GM23248 (cell line): ENCODE data around the gene HIP1. TPM values are rescaled to one million over a fixed set of nuclear protein-coding genes. Genes with fewer than 3 reads are reported as not detected.

Source experiments
- DNase-seq: peaks from one replicate; pipeline ENCODE4 v3.0.0-alpha.2; 2015
- H2AFZ ChIP-seq: fragments of 200-600 bp; sonication (generic); 2 replicates; pipeline ENCODE4 v1.6.1; 2016; ENCODE audit warnings: antibody characterized with exemption
- H3F3A ChIP-seq: fragments of 200-600 bp; sonication (generic); 2 replicates; pipeline ENCODE4 v1.6.1; 2016; ENCODE audit warnings: mild to moderate bottlenecking, antibody characterized with exemption, mixed run types; ENCODE audit not compliant: insufficient read depth
- H3K27ac ChIP-seq: fragments of 200-600 bp; sonication (generic); 2 replicates; pipeline ENCODE4 v1.5.1; 2016; ENCODE audit warnings: mild to moderate bottlenecking
- H3K27me3 ChIP-seq: fragments of 200-600 bp; sonication (generic); replicated peaks from 2 replicates; pipeline ENCODE4 v1.6.1; 2016; ENCODE audit warnings: mild to moderate bottlenecking; ENCODE audit not compliant: insufficient read depth
- H3K36me3 ChIP-seq: fragments of 200-600 bp; sonication (generic); 2 replicates; pipeline ENCODE4 v1.6.1; 2016; ENCODE audit warnings: low read depth, mild to moderate bottlenecking
- H3K4me1 ChIP-seq: fragments of 200-600 bp; sonication (generic); 2 replicates; pipeline ENCODE4 v1.6.1; 2016; ENCODE audit warnings: mild to moderate bottlenecking; ENCODE audit not compliant: insufficient read depth
- H3K4me2 ChIP-seq: fragments of 200-600 bp; sonication (generic); one replicate; pipeline ENCODE4 v1.6.1; 2016; ENCODE audit warnings: mild to moderate bottlenecking; ENCODE audit not compliant: unreplicated experiment
- H3K4me3 ChIP-seq: fragments of 200-600 bp; sonication (generic); 2 replicates; pipeline ENCODE4 v1.5.1; 2016; ENCODE audit warnings: mild to moderate bottlenecking
- H3K79me2 ChIP-seq: fragments of 200-600 bp; sonication (generic); 2 replicates; pipeline ENCODE4 v1.6.1; 2016; ENCODE audit warnings: mild to moderate bottlenecking; ENCODE audit not compliant: insufficient read depth
- H3K9ac ChIP-seq: fragments of 200-600 bp; sonication (generic); 2 replicates; pipeline ENCODE4 v1.6.1; 2016; ENCODE audit warnings: mild to moderate bottlenecking
- H3K9me2 ChIP-seq: fragments of 200-600 bp; sonication (generic); 2 replicates; pipeline ENCODE4 v1.6.1; 2016; ENCODE audit warnings: mixed run types, mild to moderate bottlenecking, moderate library complexity; ENCODE audit not compliant: insufficient read depth
- H3K9me3 ChIP-seq: fragments of 200-600 bp; sonication (generic); one replicate; pipeline ENCODE4 v1.6.1; 2017; ENCODE audit warnings: low read depth
- H4K20me1 ChIP-seq: fragments of 200-600 bp; sonication (generic); 2 replicates; pipeline ENCODE4 v1.6.0; 2016; ENCODE audit not compliant: insufficient read depth
- EZH2 ChIP-seq: fragments of 200-600 bp; sonication (generic); IDR thresholded peaks from 2 replicates; pipeline ENCODE4 v1.6.1; 2018; ENCODE audit warnings: antibody characterized with exemption, mild to moderate bottlenecking; ENCODE audit not compliant: insufficient read depth, poor library complexity, severe bottlenecking
- EZH2phosphoT487 ChIP-seq: fragments of 200-600 bp; sonication (generic); IDR thresholded peaks from 2 replicates; pipeline ENCODE4 v1.6.1; 2018; ENCODE audit warnings: antibody characterized with exemption, moderate library complexity, mild to moderate bottlenecking, low read depth; ENCODE audit not compliant: insufficient read depth
- WGBS, 2 experiments: methylation state at CpG; one replicate each; pipeline ENCODE4 v1.1.6; 2015 to 2017; ENCODE audit warnings: low lambda C conversion rate in 2 of 2, low coverage in 1 of 2; ENCODE audit errors: missing lambda C conversion rate in 2 of 2; 5-methylcytosine and 5-hydroxymethylcytosine counted together
- in situ Hi-C: fragments of 300-500 bp; cut with MboI; formaldehyde crosslinking; loops from 2 replicates; pipeline ENCODE4 v1.15.0; 2020
- polyA plus RNA-seq: library from polyadenylated mRNA; unstranded; fragments of >200 nt; fragmentation: Nextera tagmentation; extraction: Ambion mirVana; gene quantifications from 2 replicates; pipeline ENCODE4 v1.2.1, GENCODE V29; 2016
- total RNA-seq: library from RNA; depleted of rRNA; stranded (reverse); fragments of >200 nt; shearing (Covaris generic); gene quantifications from 2 replicates; pipeline ENCODE4 v1.2.3, GENCODE V29; 2014

Gene HIP1
- total and polyA plus RNA-seq, 2 experiments from 2014 or later, result 6.1 to 13.6 TPM

GRCh38 chr7:75647709-75648438 lies 90.9 kb downstream of the HIP1 start:
- Histone ChIP-seq H3K4me1 (no peaks in the 10 kb centered on the region), H3K9me3 (no peaks in the 10 kb centered on the region), H3F3A (no peaks in the 10 kb centered on the region), H3K27me3 (no peaks in the 10 kb centered on the region), H3K9ac (no peak overlapping the region), H3K36me3 (no peaks in the 10 kb centered on the region), H3K4me3 (no peak overlapping the region), H2AFZ (no peak overlapping the region), H3K9me2 (no peaks in the 10 kb centered on the region), H4K20me1 (no peaks in the 10 kb centered on the region), H3K27ac (no peak overlapping the region), H3K79me2 (no peaks in the 10 kb centered on the region), H3K4me2 (no peak overlapping the region)
- 90 to 95% methylated on average over 6 of the region's 6 CpGs for WGBS, 2 experiments
- DNase-seq, result no peak
- TF ChIP-seq EZH2, result no peak
- no peak for TF ChIP-seq EZH2phosphoT487
- in situ Hi-C loops, result loop anchor here (10.0 kb wide), 1 partner anchor 107 kb away; no protein-coding TSS in a partner anchor

GRCh38 chr7:75646571-75647102 lies 92.1 kb downstream of the HIP1 start:
- no peaks in the 10 kb centered on the region for H4K20me1 ChIP-seq
- TF ChIP-seq EZH2 (no peak), EZH2phosphoT487 (no peak)
- no peak overlapping the region for H3K4me2 ChIP-seq
- WGBS, 2 experiments, result 82 to 89% methylated on average over 9 of the region's 9 CpGs
- no peaks in the 10 kb centered on the region for H3K4me1 ChIP-seq
- no peaks in the 10 kb centered on the region for H3K9me3 ChIP-seq
- in situ Hi-C loops, result loop anchor here (10.0 kb wide), 1 partner anchor 108 kb away; no protein-coding TSS in a partner anchor
- no peaks in the 10 kb centered on the region for H3K27me3 ChIP-seq
- H3F3A ChIP-seq, result no peaks in the 10 kb centered on the region
- no peaks in the 10 kb centered on the region for H3K9me2 ChIP-seq
- no peak overlapping the region for H3K4me3 ChIP-seq
- H3K79me2 ChIP-seq, result no peaks in the 10 kb centered on the region
- H2AFZ ChIP-seq, result no peak overlapping the region
- H3K9ac ChIP-seq, result no peak overlapping the region
- DNase-seq, result no peak
- H3K36me3 ChIP-seq, result no peaks in the 10 kb centered on the region
- no peak overlapping the region for H3K27ac ChIP-seq

GRCh38 chr7:75645570-75645969 lies 93.2 kb downstream of the HIP1 start:
- no peak for DNase-seq
- H3K9ac ChIP-seq, result no peak overlapping the region
- no peaks in the 10 kb centered on the region for H3K9me3 ChIP-seq
- TF ChIP-seq EZH2phosphoT487, result no peak
- TF ChIP-seq EZH2, result no peak
- no peak overlapping the region for H3K27ac ChIP-seq
- H3K79me2 ChIP-seq, result no peaks in the 10 kb centered on the region
- H2AFZ ChIP-seq, result no peak overlapping the region
- H3K4me2 ChIP-seq, result no peak overlapping the region
- 92 to 99% methylated on average over 2 of the region's 2 CpGs for WGBS, 2 experiments
- H3K4me1 ChIP-seq, result no peaks in the 10 kb centered on the region
- H3K27me3 ChIP-seq, result no peaks in the 10 kb centered on the region
- H3K36me3 ChIP-seq, result no peaks in the 10 kb centered on the region
- in situ Hi-C loops, result loop anchor here (10.0 kb wide), 1 partner anchor 109 kb away; no protein-coding TSS in a partner anchor
- H4K20me1 ChIP-seq, result no peaks in the 10 kb centered on the region
- H3K9me2 ChIP-seq, result no peaks in the 10 kb centered on the region
- no peaks in the 10 kb centered on the region for H3F3A ChIP-seq
- no peak overlapping the region for H3K4me3 ChIP-seq

GRCh38 chr7:75644589-75644988 lies 94.2 kb downstream of the HIP1 start:
- Histone ChIP-seq H3K79me2 (no peaks in the 10 kb centered on the region), H2AFZ (no peak overlapping the region), H3K9me2 (no peaks in the 10 kb centered on the region), H3K4me2 (no peak overlapping the region), H3K27ac (no peak overlapping the region), H3K9me3 (no peaks in the 10 kb centered on the region), H3K36me3 (no peaks in the 10 kb centered on the region), H3K27me3 (no peaks in the 10 kb centered on the region), H3K4me3 (no peak overlapping the region), H3F3A (0 out of 2 replicates have a peak, but pooled peaks cover 4% of the 10 kb centered on the region), H3K4me1 (peaks cover 3% of the 10 kb centered on the region; the same call in 1 of the 2 replicates), H4K20me1 (no peaks in the 10 kb centered on the region), H3K9ac (no peak overlapping the region)
- in situ Hi-C loops, result loop anchor here (5.0 to 10.0 kb wide), 2 partner anchors 52 to 110 kb away; no protein-coding TSS in a partner anchor
- WGBS, 2 experiments, result 81 to 88% methylated on average over 5 of the region's 5 CpGs
- TF ChIP-seq EZH2, result no peak
- no peak for TF ChIP-seq EZH2phosphoT487
- DNase-seq, result no peak
